HG02610 (cell line): ENCODE data around the gene TPPP2.

ENCODE experiments used
- ATAC-seq: cut with Tn5 transposase; IDR thresholded peaks from one replicate; pipeline ENCODE4 v1.9.1; 2021; ENCODE audit warnings: mild to moderate bottlenecking, moderate library complexity; ENCODE audit not compliant: unreplicated experiment

Gene TPPP2

GRCh38 chr14:21074398-21075272 lies 44.6 kb downstream of the TPPP2 start:
- ATAC-seq, result no peak

DNA sequence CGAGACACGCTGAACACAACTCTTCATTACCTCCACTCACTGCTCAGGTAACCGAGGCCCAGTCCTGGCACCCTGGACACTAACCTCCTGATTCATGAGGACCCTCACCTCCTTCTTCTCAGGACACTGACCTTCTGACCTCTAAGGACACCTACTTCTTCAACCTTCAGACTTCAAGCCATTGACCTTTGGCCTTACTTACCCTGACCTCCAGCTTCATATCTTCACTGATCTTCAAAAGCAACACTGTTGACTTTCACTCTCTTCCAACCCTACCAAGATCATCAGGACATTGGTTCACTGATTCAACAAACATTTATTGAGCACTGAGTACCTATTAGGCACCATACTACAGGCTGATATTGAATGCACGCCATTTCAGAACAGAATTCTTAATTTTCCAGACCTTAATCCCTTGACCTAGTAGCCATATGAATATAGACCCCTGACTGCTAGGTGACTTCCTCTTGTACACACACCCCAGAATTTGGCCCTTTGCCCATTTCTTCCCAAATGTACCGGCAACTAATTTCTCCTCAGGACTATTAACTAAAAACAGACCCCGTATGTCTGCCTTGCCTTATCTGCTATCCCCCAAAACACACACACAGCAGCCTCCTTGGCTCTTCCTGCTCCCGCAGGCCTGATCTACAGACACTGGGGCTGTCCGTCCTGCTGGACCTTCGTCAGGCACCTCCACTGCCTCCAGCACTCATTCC lies 45.9 kb downstream of the TPPP2 start:
- ATAC-seq, result no peak

GRCh38 chr14:21077672-21078071 lies 47.7 kb downstream of the TPPP2 start:
- no peak for ATAC-seq

DNA sequence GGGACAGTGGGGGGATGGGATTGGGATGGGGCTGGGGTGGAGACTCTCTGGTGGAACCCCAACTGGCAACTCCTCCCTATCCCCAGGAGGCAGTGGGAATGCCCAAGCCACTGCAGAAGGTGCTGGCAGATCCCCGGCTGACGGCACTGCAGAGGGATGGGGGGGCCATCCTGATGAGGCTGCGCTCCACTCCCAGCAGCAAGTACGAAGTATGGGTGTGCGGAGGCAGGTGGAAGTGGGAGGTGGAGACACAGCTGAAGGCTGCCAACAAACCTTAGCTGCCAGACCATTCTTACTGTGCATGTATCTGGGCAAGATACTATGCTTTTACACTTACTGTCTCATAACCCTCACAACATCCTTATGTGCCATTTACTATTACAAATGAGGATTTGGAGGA lies 48.3 kb downstream of the TPPP2 start:
- ATAC-seq, result no peak

DNA sequence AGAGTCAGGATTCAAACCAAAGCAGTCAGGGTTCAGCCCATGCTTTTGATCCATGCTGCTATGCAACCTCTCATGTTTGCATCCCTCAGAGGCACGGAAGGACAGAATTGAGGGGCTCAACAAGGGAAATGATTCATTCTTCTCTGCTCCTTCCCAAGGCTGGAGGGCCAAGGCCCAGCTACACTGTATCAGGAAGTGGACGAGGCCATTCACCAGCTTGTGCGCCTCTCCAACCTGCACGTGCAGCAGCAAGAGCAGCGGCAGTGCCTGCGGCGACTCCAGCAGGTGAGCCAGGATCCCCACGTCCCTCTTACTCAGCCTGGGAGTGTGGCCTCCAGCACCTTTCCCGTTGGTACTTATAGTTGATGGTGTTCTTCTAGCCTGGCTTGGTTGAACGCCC lies 48.7 kb downstream of the TPPP2 start:
- ATAC-seq, result no peak

DNA sequence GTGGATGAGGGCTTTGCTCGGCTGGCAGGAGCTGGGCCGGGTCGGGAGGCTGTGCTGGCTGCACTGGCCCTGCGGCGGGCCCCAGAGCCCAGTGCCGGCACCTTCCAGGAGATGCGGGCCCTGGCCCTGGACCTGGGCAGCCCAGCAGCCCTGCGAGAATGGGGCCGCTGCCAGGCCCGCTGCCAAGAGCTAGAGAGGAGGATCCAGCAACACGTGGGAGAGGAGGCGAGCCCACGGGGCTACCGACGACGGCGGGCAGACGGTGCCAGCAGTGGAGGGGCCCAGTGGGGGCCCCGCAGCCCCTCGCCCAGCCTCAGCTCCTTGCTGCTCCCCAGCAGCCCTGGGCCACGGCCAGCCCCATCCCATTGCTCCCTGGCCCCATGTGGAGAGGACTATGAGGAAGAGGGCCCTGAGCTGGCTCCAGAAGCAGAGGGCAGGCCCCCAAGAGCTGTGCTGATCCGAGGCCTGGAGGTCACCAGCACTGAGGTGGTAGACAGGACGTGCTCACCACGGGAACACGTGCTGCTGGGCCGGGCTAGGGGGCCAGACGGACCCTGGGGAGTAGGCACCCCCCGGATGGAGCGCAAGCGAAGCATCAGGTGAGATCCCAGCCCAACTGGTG lies 51.6 kb downstream of the TPPP2 start:
- ATAC-seq, result no peak
